VCaP (cell line): ENCODE data around the gene TMEM132C.

Experiments used
- H3K27ac ChIP-seq: fragments of 450-650 bp; 2 replicates; pipeline ENCODE4 v1.5.1; 2017
- CTCF ChIP-seq: fragments of 450-650 bp; conservative IDR thresholded peaks from 2 replicates; pipeline ENCODE4 v1.5.1; 2017; ENCODE audit warnings: mild to moderate bottlenecking, moderate library complexity

TMEM132C gene

GRCh38 chr12:128418944-128419343, 152.0 kb downstream of the TMEM132C start:
- no peak for TF ChIP-seq CTCF
- no peak overlapping the region for H3K27ac ChIP-seq

- TF ChIP-seq CTCF = no peak
- no peak overlapping the region for H3K27ac ChIP-seq
Observed at GRCh38 chr12:128420163-128420562, 153.2 kb downstream of the TMEM132C start.

DNA sequence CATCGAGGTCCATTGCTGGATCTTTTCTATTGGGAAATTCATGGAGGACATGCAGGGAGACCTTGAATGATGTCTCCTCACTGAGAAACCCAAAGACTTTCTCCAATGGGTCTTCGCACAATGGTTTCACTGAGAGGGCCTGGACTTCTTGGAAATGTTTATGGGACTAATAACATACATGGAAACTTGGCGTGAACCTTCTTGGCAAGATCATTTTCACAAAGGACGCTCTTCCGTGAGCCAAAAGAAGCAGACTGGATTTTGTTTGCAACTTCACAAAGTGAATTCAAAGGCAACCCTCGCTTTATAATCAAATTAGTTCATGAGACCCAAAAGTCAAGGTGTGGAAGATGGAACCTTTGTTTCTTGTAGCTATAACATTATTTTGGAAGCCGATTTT, 154.4 kb downstream of the TMEM132C start:
- TF ChIP-seq CTCF = no peak
- no peak overlapping the region for H3K27ac ChIP-seq

GRCh38 chr12:128423205-128423604, 156.2 kb downstream of the TMEM132C start:
- no peak overlapping the region for H3K27ac ChIP-seq
- TF ChIP-seq CTCF = no peak

GRCh38 chr12:128424931-128425431, 158.0 kb downstream of the TMEM132C start:
- H3K27ac ChIP-seq = no peak overlapping the region
- TF ChIP-seq CTCF = no peak

GRCh38 chr12:128425666-128426331, 158.8 kb downstream of the TMEM132C start:
- no peak overlapping the region for H3K27ac ChIP-seq
- no peak for TF ChIP-seq CTCF

DNA sequence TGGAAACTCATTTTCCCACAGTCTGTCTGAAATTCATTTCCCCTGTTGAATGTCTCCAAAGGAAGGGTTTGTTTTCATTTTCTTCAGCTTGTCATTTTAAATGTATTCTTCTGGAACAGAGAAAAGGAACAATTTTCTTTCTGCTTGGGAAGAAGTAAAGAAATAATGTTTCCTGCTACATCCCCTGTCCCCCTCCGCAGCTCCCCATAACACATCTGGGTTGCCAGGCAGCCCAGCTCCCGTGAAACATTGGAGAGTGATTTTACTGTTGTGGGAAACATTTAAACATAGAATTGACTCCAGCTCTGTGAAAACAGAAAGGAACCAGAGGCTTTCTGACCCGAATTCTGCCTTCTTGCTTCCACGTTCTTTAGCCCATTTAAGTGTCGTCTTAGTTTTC, 159.5 kb downstream of the TMEM132C start:
- no peak for TF ChIP-seq CTCF
- H3K27ac ChIP-seq = no peak overlapping the region
